Keratinocyte (primary cell): ENCODE data around the gene BTNL8. TPM values are rescaled to one million over a fixed set of nuclear protein-coding genes. Genes with fewer than 3 reads are reported as not detected.

Experiments used
- DNase-seq: peaks from one replicate; pipeline ENCODE4 v3.0.0-alpha.2; 2011; ENCODE audit warnings: low read depth, missing footprints, low spot score
- FAIRE-seq: peaks from 2 replicates; lab custom pipeline; 2011; peaks lifted over from hg19 to GRCh38; lab: Jason Lieb, UNC
- H2AFZ ChIP-seq: 2 replicates; pipeline ENCODE4 v1.6.0; 2012; ENCODE audit warnings: low read length, control low read depth, inconsistent platforms; ENCODE audit not compliant: control insufficient read depth
- H3K27ac ChIP-seq: 2 replicates; pipeline ENCODE4 v1.5.1; 2011; ENCODE audit warnings: low read length; ENCODE audit not compliant: control insufficient read depth, insufficient read depth
- H3K27me3 ChIP-seq: 3 replicates; pipeline ENCODE4 v1.6.0; 2011; ENCODE audit warnings: low read length; ENCODE audit not compliant: control insufficient read depth, insufficient read depth; ENCODE audit errors: extremely low read depth
- H3K36me3 ChIP-seq, 2 experiments: 2 replicates in 1 of 2; 3 replicates in 1 of 2; pipeline ENCODE4 v1.5.1; 2011; ENCODE audit warnings: low read length in 2 of 2, mild to moderate bottlenecking in 1 of 2; ENCODE audit not compliant: control insufficient read depth in 2 of 2, insufficient read depth in 2 of 2; ENCODE audit errors: extremely low read depth in 1 of 2
- H3K4me1 ChIP-seq: 3 replicates; pipeline ENCODE4 v1.5.1; 2011; ENCODE audit warnings: low read length; ENCODE audit not compliant: control insufficient read depth, insufficient read depth; ENCODE audit errors: extremely low read depth
- H3K4me2 ChIP-seq: 3 replicates; pipeline ENCODE4 v1.6.0; 2011; ENCODE audit warnings: low read depth, low read length; ENCODE audit not compliant: control insufficient read depth, insufficient read depth; ENCODE audit errors: extremely low read depth
- H3K4me3 ChIP-seq, 3 experiments: fragments of 200-600 bp in 1 of 3; sonication (generic) in 1 of 3; 2 replicates in 2 of 3; 3 replicates in 1 of 3; pipeline ENCODE4 v1.5.1; 2011 to 2016; ENCODE audit warnings: low read length in 3 of 3, mild to moderate bottlenecking in 3 of 3, control low read depth in 2 of 3, inconsistent platforms in 1 of 3, low read depth in 1 of 3, mixed read lengths in 1 of 3, mixed run types in 1 of 3, moderate library complexity in 1 of 3; ENCODE audit not compliant: control insufficient read depth in 2 of 3, insufficient read depth in 2 of 3; ENCODE audit errors: extremely low read depth in 1 of 3
- H3K79me2 ChIP-seq: 2 replicates; pipeline ENCODE4 v1.6.0; 2012; ENCODE audit warnings: low read length; ENCODE audit not compliant: control insufficient read depth, insufficient read depth
- H3K9ac ChIP-seq: 3 replicates; pipeline ENCODE4 v1.6.0; 2011; ENCODE audit warnings: low read length; ENCODE audit not compliant: control insufficient read depth, insufficient read depth; ENCODE audit errors: extremely low read depth
- H3K9me1 ChIP-seq: 3 replicates; pipeline ENCODE4 v1.6.0; 2011; ENCODE audit warnings: low read length; ENCODE audit not compliant: control insufficient read depth, insufficient read depth; ENCODE audit errors: extremely low read depth
- H3K9me3 ChIP-seq: 2 replicates; pipeline ENCODE4 v1.5.1; 2012; ENCODE audit warnings: low read depth, low read length; ENCODE audit not compliant: control insufficient read depth
- H4K20me1 ChIP-seq: 3 replicates; pipeline ENCODE4 v1.6.0; 2011; ENCODE audit warnings: low read length; ENCODE audit not compliant: control insufficient read depth, insufficient read depth; ENCODE audit errors: extremely low read depth
- EZH2 ChIP-seq: IDR thresholded peaks from one replicate; pipeline ENCODE4 v1.6.1; 2012; ENCODE audit warnings: inconsistent platforms, mild to moderate bottlenecking, low read length, moderate library complexity
- dilution Hi-C: fragments of 300-500 bp; cut with MboI; formaldehyde crosslinking; loops from one replicate; pipeline ENCODE4 v1.7.0; 2020; ENCODE audit warnings: low sequenced_read_pairs; ENCODE audit not compliant: extremely low pct_ligation_motif_present
- polyA plus RNA-seq, 5 experiments: library from polyadenylated mRNA; depleted of rRNA in 3 of 5; stranded (reverse) in 3 of 5; stranded (forward) in 1 of 5; unstranded in 1 of 5; fragments of >200 nt; gene quantifications; 1 replicate in 1 of 5; 2 replicates in 3 of 5; 3 replicates in 1 of 5; pipeline versions ENCODE4 v1.2.1 to v1.2.3, GENCODE V29; 2011 to 2012; ENCODE audit warnings: missing spikeins in 2 of 5, low read depth in 1 of 5, low replicate concordance in 1 of 5
- TF ChIP-seq, protein P1 (sequence below), 3 experiments: IDR thresholded peaks in 1 of 3; conservative IDR thresholded peaks in 1 of 3; optimal IDR thresholded peaks in 1 of 3; 2 replicates in 2 of 3; 3 replicates in 1 of 3; pipeline versions ENCODE3 to v1.5.1; 2011; ENCODE audit warnings: low read length in 3 of 3, mild to moderate bottlenecking in 3 of 3, moderate library complexity in 2 of 3, control low read depth in 1 of 3, inconsistent platforms in 1 of 3; ENCODE audit not compliant: insufficient read depth in 2 of 3; ENCODE audit errors: extremely low read depth in 1 of 3

Gene BTNL8
- polyA plus RNA-seq, 1 donor (not counting 4 experiments of a cell fraction or from before 2014, with no cell fraction given): not detected

DNA sequence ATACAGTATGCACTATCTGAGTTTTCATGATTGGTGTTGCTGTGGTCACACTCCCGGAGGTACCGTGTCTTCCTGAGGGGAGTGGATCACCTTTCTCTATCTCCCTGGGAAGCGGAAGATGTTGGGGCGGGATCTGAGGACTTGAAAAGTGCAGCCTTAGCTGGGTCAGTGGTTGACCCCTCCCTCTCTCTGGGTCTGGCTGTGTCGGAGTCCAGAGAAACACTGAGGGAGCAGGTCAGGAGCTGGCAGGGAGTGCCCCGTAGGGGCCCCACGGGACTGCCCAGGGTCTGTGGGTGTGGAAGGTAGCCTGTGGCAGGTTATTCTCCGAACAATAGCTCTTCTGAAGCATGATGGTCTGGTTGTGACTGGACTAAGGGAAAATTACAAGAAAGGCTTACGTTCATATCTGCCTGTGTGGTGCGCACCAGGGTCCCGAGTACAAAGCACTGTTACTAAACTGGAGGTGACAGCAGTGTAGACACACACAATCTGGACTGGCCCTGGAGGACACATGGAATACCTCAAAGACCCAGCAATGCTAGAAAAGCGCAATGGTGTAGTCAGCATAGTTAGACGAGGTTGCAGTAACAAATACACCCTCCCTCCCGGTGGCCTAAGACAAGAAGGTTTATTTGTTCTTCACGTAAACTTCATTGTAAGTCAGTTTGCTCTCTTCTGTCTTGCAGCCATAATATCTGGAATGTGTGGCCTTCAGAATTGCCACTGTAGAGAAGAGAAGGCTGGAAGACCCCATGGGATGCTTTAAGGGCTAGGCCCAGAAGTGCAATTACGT lies 28.5 kb upstream of the BTNL8 start:
- no peak for DNase-seq
- Histone ChIP-seq H2AFZ (no peak overlapping the region), H3K9ac (no peak overlapping the region), H3K27me3 (no peaks in the 10 kb centered on the region), H3K4me1 (no peaks in the 10 kb centered on the region), H3K4me3 (no peak overlapping the region), H3K27ac (no peak overlapping the region), H3K9me1 (no peaks in the 10 kb centered on the region), H3K36me3 (no peaks in the 10 kb centered on the region), H3K9me3 (no peaks in the 10 kb centered on the region), H3K4me2 (no peak overlapping the region), H4K20me1 (no peaks in the 10 kb centered on the region), H3K79me2 (no peaks in the 10 kb centered on the region)
- dilution Hi-C loops: no loop called here
- TF ChIP-seq, protein P1, sequence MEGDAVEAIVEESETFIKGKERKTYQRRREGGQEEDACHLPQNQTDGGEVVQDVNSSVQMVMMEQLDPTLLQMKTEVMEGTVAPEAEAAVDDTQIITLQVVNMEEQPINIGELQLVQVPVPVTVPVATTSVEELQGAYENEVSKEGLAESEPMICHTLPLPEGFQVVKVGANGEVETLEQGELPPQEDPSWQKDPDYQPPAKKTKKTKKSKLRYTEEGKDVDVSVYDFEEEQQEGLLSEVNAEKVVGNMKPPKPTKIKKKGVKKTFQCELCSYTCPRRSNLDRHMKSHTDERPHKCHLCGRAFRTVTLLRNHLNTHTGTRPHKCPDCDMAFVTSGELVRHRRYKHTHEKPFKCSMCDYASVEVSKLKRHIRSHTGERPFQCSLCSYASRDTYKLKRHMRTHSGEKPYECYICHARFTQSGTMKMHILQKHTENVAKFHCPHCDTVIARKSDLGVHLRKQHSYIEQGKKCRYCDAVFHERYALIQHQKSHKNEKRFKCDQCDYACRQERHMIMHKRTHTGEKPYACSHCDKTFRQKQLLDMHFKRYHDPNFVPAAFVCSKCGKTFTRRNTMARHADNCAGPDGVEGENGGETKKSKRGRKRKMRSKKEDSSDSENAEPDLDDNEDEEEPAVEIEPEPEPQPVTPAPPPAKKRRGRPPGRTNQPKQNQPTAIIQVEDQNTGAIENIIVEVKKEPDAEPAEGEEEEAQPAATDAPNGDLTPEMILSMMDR (optimal IDR thresholded peaks at IDR 0.05 in 1 of 3, IDR thresholded peaks at IDR 0.05 in 1 of 3, conservative IDR thresholded peaks at IDR 0.05 in 1 of 3; ENCODE audit: extremely low read depth in 1 of 3, insufficient read depth in 2 of 3, low read length in 3 of 3): no peak
- no peak for TF ChIP-seq EZH2
- no peak for FAIRE-seq

DNA sequence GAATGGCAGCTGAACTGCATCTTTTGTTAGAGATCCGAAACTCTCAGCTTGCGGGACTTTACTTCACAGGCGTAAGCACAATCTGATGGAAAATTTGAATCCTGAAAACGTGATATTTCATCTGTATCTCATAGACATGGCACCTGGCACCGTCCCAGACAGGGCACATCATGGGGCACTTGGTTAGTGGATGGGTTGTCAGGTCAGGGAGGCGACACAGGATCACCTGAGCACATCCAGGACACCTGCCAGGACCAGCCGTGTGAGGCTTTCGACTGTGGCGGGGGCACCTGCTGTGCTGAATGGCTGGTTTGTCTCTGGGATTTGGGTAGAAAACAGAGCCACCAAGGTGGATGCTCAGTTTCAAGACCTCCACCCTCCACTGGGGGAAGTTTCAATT lies 26.5 kb upstream of the BTNL8 start:
- H3K36me3 ChIP-seq: no peaks in the 10 kb centered on the region
- no peak overlapping the region for H2AFZ ChIP-seq
- no peak for TF ChIP-seq EZH2
- TF ChIP-seq, protein P1 (optimal IDR thresholded peaks at IDR 0.05 in 1 of 3, IDR thresholded peaks at IDR 0.05 in 1 of 3, conservative IDR thresholded peaks at IDR 0.05 in 1 of 3; ENCODE audit: extremely low read depth in 1 of 3, insufficient read depth in 2 of 3, low read length in 3 of 3): no peak
- H4K20me1 ChIP-seq: no peaks in the 10 kb centered on the region
- no peak overlapping the region for H3K9ac ChIP-seq
- H3K27ac ChIP-seq: no peak overlapping the region
- H3K27me3 ChIP-seq: no peaks in the 10 kb centered on the region
- H3K4me2 ChIP-seq: no peak overlapping the region
- H3K79me2 ChIP-seq: no peaks in the 10 kb centered on the region
- dilution Hi-C loops: no loop called here
- no peak for FAIRE-seq
- H3K4me1 ChIP-seq: no peaks in the 10 kb centered on the region
- H3K9me1 ChIP-seq: no peaks in the 10 kb centered on the region
- DNase-seq: no peak
- H3K4me3 ChIP-seq: no peak overlapping the region
- no peaks in the 10 kb centered on the region for H3K9me3 ChIP-seq
